HG02870 (cell line): Measurements from ENCODE around the gene KATNIP.

Source experiments
- ATAC-seq: cut with Tn5 transposase; IDR thresholded peaks from one replicate; pipeline ENCODE4 v1.9.1; 2021; ENCODE audit warnings: mild to moderate bottlenecking, moderate library complexity; ENCODE audit not compliant: unreplicated experiment

Gene KATNIP

GRCh38 chr16:27579087-27579980, 29.4 kb downstream of the KATNIP start:
- no peak for ATAC-seq

- ATAC-seq: no peak
These were observed 32.9 kb downstream of the KATNIP start for GRCh38 chr16:27582883-27583282.

GRCh38 chr16:27583634-27584033, 33.7 kb downstream of the KATNIP start:
- no peak for ATAC-seq

GRCh38 chr16:27585200-27585599, 35.3 kb downstream of the KATNIP start:
- no peak for ATAC-seq

GRCh38 chr16:27586711-27587110, 36.8 kb downstream of the KATNIP start:
- ATAC-seq: no peak

GRCh38 chr16:27588057-27588456, 38.1 kb downstream of the KATNIP start:
- ATAC-seq: no peak

GRCh38 chr16:27591837-27592236, 41.9 kb downstream of the KATNIP start:
- ATAC-seq: no peak

GRCh38 chr16:27595475-27595874, 45.5 kb downstream of the KATNIP start:
- no peak for ATAC-seq

- no peak for ATAC-seq
These were observed 46.0 kb downstream of the KATNIP start for GRCh38 chr16:27595993-27596392.

GRCh38 chr16:27596411-27596810, 46.5 kb downstream of the KATNIP start:
- ATAC-seq: no peak

- ATAC-seq: no peak
These were observed 47.4 kb downstream of the KATNIP start for GRCh38 chr16:27597361-27597760.

GRCh38 chr16:27598220-27598619, 48.3 kb downstream of the KATNIP start:
- no peak for ATAC-seq

GRCh38 chr16:27598931-27599565, 49.1 kb downstream of the KATNIP start:
- no peak for ATAC-seq

GRCh38 chr16:27599606-27600005, 49.7 kb downstream of the KATNIP start:
- ATAC-seq: no peak
